Measurements from ENCODE around the gene PIK3C2G.
"Not testable (repeated sequence)": the region's sequence is repeated elsewhere in the genome, so short reads cannot be mapped to it uniquely, and the experiment has no call there.

PIK3C2G gene

DNA sequence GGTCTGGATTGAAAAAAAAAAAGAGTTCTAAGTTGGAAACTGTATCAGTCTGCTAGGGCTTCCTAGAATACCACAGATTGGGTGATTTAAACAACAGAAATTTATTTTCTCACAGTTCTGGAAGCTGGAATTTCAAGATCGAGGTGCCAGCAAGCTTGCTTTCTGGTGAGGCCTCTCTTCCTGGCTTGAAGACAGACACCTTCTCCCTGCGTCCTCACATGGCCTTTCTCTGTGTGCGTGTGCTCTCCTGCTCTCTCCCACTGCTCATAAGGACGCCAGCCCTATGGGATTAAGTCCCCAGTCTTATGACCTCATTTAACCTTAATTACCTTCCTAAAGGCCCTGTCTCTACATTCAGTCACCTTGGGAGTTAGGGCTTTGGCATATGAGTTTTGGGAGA, 215.5 kb downstream of the PIK3C2G start:
- DNase-seq: no peak

DNA sequence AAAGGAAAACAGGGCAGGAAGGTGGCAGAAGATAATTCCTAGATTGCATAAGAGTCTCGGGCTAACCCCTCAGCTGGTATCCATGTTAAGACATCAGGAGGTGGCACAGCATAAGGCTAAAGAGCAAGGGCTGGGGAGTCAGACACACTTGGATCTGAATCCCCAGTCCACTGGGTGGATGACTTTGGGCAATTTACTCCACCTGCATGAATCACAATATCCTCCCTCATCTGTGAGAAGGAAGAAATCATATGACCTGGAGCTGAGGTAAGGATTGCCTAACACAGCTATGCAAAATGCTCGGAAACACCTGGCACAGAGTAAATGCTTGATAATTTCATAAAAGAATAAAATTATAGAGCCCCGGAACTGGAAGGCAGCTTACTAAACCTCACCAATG, 217.9 kb downstream of the PIK3C2G start:
- DNase-seq: no peak

DNA sequence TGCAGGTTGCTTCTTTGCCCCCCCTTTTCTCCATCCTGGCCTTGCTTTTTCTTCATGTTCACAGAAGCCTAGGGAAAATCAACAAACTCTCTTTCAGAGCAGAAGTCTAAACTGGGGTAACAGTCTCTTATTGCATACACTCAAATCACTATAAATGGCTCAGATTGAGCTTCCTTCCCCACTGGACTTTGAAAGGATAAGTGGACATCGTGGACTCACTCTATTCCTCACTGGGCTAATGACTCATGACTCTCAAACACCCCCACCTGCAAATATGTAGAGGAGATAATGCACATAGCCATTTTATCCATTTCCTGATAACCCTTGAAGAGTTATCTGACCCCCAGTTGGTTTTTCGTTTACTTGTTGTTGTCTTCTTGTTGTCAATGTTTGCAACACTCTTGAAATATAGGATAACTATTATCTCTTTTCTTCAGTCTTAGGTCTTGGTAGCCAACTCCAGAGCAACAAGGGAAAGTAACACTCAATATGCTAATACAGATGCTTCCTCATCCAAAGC, 221.3 kb downstream of the PIK3C2G start:
- DNase-seq: no peak

DNA sequence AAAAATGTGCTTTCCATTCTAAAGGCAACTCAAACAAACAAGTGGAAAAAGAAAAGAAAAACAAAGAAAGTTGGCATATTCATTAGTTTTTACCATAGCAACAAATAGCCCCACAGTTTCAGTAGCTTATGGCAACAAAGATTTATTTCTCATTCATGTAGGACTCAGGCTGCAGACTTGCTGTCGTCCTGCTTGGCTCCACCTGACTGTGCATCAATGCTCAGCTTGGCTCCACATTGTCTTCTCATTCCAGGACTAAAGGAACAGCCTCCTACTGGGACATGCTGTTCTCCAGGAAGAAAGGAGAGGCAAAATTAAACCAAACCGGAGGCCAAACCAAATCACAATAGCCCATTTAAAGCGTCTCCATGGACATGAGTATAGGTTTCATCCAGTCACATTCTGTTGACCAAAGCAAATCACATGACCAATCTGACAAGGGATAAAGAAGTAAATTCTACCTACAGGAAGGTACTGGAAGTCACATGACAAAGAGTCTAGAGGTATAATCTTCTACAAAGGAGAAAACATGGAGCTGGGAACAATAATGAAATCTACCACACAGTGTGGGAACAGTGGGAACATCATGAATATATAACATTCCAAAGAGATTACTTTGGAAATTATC, 222.5 kb downstream of the PIK3C2G start:
- DNase-seq: no peak

DNA sequence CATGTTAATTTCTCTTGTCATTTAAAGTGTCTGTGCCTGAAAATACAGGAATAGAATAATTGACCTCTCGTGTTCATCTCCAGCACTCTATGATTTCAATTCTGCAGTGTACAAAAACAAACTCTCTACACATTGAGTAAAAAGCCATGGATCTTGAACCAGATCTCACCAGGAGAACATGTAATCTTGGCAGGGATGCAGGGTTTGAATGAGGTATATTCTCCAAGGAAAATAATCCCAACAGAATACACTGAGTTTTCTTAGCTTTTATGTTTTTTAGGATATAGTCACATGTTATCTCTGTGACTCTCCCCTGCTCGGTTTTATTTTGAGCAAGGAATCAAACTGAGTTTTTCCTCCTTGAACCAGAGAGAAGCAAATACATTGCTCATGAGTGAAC, 224.7 kb downstream of the PIK3C2G start:
- no peak for DNase-seq

DNA sequence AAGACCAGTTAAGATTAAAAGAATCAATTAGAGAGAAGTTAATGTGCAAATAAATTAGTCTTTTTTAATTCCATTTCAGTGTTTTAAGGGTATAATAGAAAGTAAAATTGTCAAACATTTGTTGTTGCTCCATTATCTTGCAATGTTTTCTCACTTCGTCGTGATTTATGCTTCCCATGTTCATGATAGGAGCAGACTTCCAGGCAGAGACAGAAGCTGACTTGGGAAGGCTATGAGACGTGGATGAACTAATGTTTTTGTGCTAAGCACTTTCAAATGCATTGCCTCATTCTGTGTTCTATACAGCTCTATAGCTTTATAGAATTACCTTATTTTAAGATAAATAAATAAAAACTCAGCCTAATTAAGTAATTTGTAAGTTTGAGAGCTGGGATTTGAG, 226.2 kb downstream of the PIK3C2G start:
- DNase-seq: no peak

DNA sequence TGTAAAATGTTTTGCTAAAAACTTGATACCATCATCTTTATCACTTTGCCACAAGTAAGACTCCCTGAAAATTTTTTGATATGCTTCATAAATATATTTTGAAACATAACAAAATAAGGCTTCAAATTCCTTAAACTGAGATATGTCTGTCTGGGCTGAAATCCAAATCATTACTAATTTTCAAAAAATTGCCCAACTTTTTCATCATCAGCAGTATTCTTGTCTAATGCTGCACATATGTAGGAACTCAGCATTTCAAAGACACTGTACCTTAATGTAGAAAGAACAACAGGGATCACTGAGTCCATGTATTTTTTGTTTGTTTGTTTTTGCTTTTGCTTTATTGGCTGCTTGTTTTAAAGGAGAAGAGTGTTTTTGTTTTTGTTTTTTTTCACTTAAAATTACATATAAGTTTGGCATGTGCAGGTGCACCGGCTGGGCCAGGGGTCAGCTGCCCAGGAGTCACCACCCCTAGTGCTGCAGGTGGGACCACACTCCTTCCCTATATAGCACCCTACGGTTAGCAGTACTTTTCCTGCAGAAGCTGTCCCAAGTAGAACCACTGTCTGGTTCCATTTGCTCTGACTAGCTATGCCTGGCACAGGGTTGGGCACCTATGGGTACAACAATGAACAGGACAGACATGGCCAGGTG, 231.2 kb downstream of the PIK3C2G start:
- no peak for DNase-seq

DNA sequence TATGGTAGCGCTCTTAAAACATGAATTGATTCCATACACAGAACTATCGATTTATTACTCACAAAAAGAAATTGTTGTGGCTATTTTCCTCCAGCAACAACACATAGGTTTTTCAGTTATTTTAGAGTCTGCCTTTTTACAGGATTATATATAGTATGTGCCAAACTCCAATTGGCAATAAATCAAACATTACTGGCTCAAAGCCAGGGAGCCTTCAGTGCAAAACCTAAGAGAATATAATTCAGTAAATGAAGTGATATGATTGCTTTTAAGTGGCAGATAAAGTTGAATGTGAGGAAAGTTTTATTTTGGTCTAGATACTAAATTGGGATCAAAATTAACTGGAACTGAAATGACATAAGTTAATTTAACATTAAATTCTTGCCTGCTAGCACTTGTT, 234.8 kb downstream of the PIK3C2G start:
- no peak for DNase-seq

DNA sequence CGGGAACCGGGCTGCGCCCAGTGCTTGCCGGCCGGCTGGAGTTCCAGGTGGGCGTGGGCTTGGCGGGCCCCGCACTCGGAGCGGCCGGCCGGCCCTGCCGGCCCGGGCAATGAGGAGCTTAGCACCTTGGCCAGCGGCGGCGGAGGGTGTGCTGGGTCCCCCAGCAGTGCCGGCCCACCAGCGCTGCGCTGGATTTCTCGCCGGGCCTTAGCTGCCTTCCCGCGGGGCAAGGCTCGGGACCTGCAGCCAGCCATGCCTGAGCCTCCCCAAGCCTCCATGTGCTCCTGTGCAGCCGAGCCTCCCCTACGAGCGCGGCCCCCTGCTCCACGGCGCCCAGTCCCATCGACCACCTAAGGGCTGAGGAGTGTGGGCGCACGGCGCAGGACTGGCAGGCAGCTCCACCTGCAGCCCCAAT, 238.8 kb downstream of the PIK3C2G start:
- DNase-seq: not testable (repeated sequence)

DNA sequence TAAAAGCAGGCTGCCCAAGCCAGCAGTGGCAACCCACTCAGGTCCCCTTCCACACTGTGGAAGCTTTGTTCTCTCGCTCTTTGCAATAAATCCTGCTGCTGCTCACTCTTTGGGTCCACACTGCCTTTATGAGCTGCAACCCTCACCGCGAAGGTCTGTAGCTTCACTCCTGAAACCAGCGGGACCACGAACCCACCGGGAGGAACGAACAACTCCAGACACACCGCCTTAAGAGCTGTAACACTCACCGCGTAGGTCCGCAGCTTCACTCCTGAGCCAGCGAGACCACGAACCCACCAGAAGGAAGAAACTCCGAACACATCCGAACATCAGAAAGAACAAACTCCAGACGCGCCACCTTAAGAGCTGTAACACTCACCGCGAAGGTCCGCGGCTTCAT, 239.4 kb downstream of the PIK3C2G start:
- DNase-seq: not testable (repeated sequence)

DNA sequence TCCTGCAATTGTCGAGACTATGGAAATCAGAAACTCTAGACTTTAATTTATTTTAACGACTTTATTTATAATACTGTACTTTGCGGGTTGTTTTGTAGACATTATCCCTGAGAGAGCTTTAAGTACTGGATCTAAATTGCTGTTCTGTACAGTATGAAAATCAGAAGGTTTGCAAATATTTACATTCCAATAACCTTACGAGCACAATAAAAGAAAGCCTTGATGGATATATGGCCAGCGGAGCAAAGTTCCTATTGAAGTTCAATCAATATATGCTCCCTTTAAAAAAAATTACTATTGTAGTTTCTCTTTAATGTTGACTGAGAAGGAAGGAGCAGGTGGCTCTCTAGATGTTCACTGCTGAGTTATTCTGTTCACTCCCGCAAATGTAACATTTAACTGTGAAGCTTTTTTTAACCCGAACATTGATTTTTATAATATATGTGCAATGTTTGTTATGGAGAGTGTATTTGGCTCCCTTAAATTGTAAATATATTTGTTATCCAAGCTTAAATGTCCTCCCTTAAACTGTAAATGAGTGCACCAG, 241.2 kb downstream of the PIK3C2G start:
- no peak for DNase-seq

DNA sequence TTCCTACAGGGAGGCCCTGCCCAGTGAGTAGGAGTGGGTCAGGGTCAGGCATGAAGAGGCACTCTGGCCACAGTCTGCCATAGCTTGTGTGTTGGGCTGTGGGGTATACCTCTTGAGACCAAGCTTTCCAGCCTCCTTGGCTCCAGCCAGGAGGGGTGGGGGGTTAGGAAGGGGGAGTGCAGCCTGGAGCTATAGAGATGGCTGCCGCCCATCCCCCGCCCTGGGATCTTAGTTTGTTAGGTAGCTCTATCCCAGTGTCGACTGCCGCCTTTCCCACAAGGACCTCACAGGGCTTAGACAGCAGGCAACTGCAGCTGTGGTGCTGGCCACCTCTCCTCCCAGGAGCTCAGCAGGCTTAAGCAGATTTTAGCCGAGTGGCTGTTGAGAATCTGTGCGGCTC, 260.1 kb downstream of the PIK3C2G start:
- no peak for DNase-seq

DNA sequence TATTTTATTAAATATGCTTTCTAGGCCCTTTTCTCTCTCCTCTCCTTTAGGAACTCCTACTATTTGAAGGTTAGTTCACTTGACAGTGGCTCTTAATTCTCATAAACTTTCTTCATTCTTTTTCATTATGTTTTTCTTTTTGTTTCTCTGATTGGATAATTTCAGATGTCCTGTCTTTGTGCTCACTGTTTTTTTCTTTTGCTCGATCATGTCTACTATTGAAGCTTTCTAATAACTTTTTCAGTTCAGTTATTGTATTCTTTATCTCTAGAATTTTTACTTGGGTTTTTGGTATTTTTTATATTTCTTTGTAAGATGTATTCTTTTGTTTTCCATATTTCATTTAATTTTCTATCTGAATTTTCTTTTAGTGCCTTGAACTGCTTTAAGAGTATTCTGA, 261.5 kb downstream of the PIK3C2G start:
- DNase-seq: no peak

DNA sequence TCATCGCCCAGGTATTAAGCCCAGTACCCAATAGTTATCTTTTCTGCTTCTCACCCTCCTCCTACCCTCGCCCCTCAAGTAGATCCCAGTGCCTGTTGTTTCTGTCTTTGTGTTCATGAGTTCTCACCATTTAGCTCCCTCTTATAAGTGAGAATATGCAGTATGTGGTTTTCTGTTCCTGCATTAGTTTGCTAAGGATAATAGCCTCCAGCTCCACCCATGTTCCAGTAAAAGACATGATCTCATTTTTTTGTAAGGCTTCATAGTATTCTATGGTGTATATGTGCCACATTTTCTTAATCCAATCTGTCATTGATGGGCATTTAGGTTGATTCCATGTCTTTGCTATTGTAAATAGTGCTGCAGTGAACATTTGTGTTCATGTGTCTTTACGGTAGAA, 281.2 kb downstream of the PIK3C2G start:
- not testable (repeated sequence) for DNase-seq

DNA sequence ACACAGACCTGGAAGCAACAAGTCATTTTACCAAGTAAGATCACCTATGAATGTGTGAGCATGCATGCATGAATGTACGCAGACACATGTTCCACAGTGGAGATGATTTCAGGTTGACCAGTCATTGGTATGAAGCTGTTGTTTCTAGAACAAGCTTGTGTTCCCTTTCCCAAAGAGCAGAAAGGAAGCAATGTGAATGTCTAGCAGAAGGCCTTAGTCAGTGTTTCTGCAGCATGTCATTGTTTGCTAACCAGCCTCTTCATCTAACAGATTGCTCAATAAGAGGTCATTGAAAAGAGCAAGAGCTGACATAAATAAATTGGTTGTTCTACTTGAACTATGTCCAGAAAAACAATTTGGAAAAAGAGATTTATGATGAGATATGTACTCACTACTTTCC, 285.1 kb downstream of the PIK3C2G start:
- no peak for DNase-seq

DNA sequence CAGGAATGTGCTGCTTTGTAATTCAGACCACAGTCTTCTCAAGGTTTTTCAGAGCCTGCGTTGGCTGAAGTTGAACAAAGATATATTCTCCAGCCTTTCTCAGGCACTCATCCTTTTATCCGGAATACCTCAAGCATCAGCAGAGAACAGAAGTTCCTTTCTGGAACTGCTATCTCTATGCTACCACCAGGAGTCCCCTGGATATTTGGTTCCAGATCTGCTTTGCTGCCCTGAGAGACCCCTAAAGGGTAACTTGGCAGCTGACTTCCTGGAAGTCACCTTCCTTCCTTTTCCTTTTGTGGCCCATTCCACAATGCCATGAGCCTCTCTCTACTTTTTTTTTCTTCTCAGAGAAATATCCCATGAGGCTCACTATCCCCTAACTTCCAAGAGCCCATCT, 288.3 kb downstream of the PIK3C2G start:
- no peak for DNase-seq

DNA sequence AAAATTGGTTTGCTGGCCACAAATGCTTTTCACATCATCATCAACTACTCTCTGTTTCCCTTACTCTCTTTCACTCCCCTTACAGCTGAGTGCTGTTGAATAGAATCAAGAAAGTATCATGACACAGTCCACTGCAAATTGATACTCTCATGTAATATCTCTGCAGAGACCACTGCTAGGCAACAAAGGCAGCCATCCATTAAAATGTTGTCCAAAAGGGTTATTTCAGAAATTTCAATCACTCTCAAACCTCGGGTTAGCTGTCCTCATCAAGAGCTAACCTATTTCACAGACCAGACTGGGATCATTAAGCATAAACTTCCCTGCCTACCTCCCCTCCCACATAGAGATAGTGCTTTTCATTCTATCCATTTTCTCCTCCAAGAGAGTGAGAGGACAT, 289.8 kb downstream of the PIK3C2G start:
- DNase-seq: no peak

DNA sequence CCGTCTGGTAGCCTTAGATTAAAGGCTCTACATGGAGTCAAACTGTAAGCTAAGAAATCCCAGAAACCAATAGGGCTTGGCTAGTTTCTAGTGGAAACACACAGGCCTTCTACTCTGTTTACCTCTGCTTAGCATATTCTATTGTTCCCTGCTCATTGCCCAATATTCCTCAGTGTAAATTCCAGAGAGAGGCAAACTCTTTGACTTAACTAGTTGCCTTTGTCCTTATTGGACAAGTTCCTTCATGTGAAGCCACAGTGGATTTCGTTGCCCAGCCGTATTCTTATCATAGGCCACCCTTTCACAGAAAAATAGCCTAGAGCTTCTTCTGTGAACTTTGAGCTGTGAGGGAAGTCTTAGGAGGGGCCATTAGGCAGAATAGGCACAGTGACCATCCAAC, 290.4 kb downstream of the PIK3C2G start:
- DNase-seq: no peak

DNA sequence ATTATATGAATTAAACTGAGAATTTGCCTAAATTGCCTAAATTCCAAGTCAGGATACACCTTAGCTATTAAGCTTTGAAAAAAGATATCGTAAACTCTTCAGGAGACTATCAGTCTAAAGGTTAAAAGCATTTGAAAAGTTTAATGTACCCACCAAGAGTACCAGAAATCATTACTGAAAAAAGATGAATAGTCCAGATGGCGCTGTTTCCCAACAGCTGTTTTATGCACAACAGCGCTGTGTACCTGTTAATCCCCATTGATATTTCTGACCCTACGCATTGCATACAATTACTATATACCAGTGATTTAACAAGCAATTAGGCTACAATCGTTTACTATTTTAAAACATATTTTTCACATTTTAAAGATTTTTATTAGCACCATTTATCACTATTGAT, 291.5 kb downstream of the PIK3C2G start:
- DNase-seq: no peak

DNA sequence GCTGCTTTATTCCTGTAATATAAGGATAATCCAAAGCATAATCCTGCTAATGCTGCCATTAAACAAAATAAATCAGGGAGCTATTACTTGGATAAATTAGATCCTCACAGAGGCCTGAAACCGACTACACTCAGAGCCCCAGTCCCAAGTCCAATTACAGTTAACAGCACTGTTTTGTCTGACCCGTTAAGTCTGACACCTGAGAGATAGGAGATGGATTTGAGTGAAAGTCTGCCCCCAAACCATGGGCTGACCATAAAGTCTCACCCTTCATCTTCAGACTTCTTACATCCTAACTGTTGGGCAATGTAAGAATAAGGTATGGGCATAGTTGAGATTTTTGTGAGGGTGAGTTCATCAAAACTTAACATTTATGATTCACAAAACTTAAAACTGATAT, 294.8 kb downstream of the PIK3C2G start:
- no peak for DNase-seq

DNA sequence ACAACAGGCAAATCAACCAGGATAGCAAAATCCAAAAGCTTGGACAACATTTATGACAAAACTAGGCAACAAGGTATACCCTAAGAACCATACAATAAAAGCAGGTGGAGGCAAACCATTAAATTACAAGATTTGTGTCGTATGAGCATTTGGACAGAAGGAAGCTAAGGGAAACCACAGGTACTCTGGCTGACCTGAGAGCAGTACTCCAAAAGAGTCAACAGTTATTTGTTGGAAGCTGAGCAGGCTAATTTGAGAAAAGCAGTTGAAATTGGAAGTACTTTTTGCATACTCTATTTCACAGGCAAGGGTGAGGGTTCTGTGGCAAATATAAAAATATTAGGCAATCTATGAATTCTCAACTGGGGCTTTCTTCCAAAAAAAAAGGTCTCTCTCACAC, 297.9 kb downstream of the PIK3C2G start:
- DNase-seq: no peak

DNA sequence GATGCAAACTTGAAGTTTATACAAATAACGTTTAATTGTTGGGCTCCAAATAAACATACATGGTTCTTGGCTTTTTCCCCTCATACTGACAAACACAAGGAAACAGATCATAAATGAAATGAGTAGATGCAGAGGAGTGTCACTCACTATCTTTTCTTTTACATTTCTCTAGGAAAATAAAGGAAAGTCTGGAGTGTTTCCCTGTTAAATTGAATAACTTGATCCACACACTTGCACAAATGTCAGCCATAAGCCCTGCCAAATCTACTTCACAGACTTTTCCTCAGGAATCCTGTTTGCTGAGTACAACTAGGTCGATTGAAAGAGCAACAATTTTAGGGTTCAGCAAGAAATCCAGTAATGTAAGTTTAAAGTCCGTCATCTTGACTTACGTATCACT, 301.2 kb downstream of the PIK3C2G start:
- DNase-seq: no peak

DNA sequence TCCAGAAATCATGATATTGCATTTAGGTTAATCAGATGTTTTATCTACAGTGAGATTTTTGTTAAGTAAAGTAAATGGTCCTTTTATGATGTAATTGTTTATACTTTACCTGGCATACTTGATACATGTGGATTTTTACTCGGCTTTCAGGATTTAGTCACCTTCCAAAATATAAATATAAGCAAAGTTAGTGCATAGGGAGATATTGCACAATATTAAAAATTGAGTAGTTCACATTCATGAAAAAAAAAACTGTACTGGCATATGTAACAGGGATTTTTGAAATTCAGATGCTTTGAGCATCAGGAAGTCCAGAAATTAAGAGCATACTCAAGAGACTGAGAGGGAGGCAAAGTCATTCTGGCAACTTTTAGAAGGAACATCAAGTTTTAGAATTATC, 303.0 kb downstream of the PIK3C2G start:
- no peak for DNase-seq

DNA sequence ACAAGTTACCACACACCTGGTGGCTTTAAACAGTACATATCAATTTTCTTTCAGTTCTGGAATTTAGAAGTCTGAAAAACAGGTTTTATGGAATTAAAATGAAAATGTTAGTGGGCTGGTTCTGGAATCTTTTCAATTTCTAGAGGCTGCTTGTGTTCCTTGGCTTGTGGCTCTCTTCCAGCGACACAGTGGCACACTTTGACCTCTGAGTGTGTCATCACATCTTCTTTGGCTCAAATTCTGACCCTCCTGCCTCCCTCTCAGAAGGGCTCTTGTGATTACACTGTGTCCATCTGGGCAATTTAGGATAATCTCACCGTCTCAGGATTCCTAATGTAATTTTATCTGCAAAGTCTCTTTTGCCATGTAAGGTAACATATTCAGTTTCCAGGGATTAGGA, 306.5 kb downstream of the PIK3C2G start:
- DNase-seq: no peak

DNA sequence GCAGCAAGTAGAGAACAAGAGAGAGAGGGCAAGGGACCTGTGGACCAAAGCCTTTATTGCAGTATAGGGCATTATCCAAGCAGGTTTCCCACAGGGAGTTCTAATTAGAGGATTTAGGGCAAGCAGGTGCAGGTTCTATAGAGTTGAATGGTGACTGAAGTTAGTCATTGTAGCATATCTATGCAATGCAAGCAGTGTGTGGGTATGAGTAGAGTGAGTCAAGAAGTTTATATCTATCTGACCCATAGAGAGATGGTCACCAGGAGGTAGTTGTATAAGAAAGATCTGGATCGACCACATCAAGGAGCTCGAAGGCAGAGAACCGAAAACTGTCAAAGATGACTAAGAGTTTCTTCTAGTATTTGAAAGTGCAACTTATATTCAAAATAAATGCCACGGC, 309.2 kb downstream of the PIK3C2G start:
- no peak for DNase-seq
